ENCODE data around the gene COX6B1. TPM values are rescaled to one million over a fixed set of nuclear protein-coding genes. Genes with fewer than 3 reads are reported as not detected.

The COX6B1 gene
- total RNA-seq, 1 donor from 2014 or later: 575 TPM

GRCh38 chr19:35633727-35634440 is 14.2 kb upstream of the COX6B1 start:
- no peak for TF ChIP-seq CTCF (conservative IDR thresholded peaks at IDR 0.05; ENCODE audit: low read depth, low read length)
- no peak overlapping the region for H3K4me3 ChIP-seq (ENCODE audit: low read depth, low read length)
- no peak for DNase-seq (ENCODE audit: low read depth)

- no peak overlapping the region for H3K4me3 ChIP-seq (ENCODE audit: low read depth, low read length)
- no peak for DNase-seq (ENCODE audit: low read depth)
- no peak for TF ChIP-seq CTCF (conservative IDR thresholded peaks at IDR 0.05; ENCODE audit: low read depth, low read length)
Measured at GRCh38 chr19:35636651-35637050, 11.5 kb upstream of the COX6B1 start.

GRCh38 chr19:35637165-35637564 is 11.0 kb upstream of the COX6B1 start:
- no peak overlapping the region for H3K4me3 ChIP-seq (ENCODE audit: low read depth, low read length)
- DNase-seq (ENCODE audit: low read depth): no peak
- TF ChIP-seq CTCF (conservative IDR thresholded peaks at IDR 0.05; ENCODE audit: low read depth, low read length): no peak

- no peak overlapping the region for H3K4me3 ChIP-seq (ENCODE audit: low read depth, low read length)
- DNase-seq (ENCODE audit: low read depth): no peak
- no peak for TF ChIP-seq CTCF (conservative IDR thresholded peaks at IDR 0.05; ENCODE audit: low read depth, low read length)
Measured at GRCh38 chr19:35639321-35639639, 8.8 kb upstream of the COX6B1 start.

- H3K4me3 ChIP-seq (ENCODE audit: low read depth, low read length): no peak overlapping the region
- no peak for TF ChIP-seq CTCF (conservative IDR thresholded peaks at IDR 0.05; ENCODE audit: low read depth, low read length)
- no peak for DNase-seq (ENCODE audit: low read depth)
Measured at GRCh38 chr19:35639863-35640262, 8.3 kb upstream of the COX6B1 start.

- no peak within 1 kb of the TSS for H3K4me3 ChIP-seq (ENCODE audit: low read depth, low read length)
- no peak for TF ChIP-seq CTCF (conservative IDR thresholded peaks at IDR 0.05; ENCODE audit: low read depth, low read length)
- no peak for DNase-seq (ENCODE audit: low read depth)
Measured at GRCh38 chr19:35641515-35642151, 6.5 kb upstream of the COX6B1 start, which contains the start of gene ETV2. TSS of gene ETV2 (plus strand) at chr19:35641745. CDS start at chr19:35642461, 716 bp downstream.

- DNase-seq (ENCODE audit: low read depth): no peak
- no peak for TF ChIP-seq CTCF (conservative IDR thresholded peaks at IDR 0.05; ENCODE audit: low read depth, low read length)
- H3K4me3 ChIP-seq (ENCODE audit: low read depth, low read length): no peak overlapping the region
Measured at GRCh38 chr19:35642312-35642711, 5.8 kb upstream of the COX6B1 start.

Data from epithelial cell of proximal tubule (primary cell).